Measurements from ENCODE around the gene UAP1L1. TPM values are rescaled to one million over a fixed set of nuclear protein-coding genes. Genes with fewer than 3 reads are reported as not detected.

Gene UAP1L1
- total and polyA plus RNA-seq, 4 donors: 3.5 to 8.1 (median 5.3) TPM

DNA sequence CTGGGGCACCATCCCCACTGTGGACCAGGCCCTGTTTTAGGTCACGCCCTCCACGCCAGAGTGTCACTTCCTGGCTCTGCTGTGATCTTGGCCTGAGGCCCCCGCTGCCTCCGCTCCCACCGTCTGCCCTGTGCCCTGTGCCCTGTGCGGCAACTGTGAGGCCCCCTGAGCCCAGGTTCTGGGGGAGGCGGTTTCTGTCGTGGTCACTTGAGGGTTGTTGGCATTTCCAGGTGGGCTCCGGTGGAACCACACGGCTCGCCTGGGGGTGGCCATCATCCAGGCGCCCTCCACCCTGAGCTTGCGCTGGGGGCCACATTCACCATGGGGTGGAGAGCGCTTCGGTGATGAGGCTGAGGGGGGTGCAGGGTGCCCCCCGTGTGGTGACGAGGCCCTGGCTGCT is 30.7 kb downstream of the UAP1L1 start:
- WGBS (ENCODE audit: insufficient coverage): 97% methylated on average over 17 of the region's 17 CpGs
- Histone ChIP-seq H3K9me3 (ENCODE audit: control insufficient read depth, insufficient read depth, low read length) (no peaks in the 10 kb centered on the region), H3K4me1 (ENCODE audit: control insufficient read depth, insufficient read depth, low read length) (no peaks in the 10 kb centered on the region), H3K27me3 (ENCODE audit: control insufficient read depth, insufficient read depth, low read length) (no peaks in the 10 kb centered on the region), H3K27ac (ENCODE audit: low read depth, low read length) (no peak overlapping the region), H3K4me3 (ENCODE audit: low read depth, low read length) (no peak overlapping the region), H3K36me3 (ENCODE audit: control insufficient read depth, insufficient read depth, low read length) (peaks cover 100% of the 10 kb centered on the region)
- DNase-seq (ENCODE audit: low read depth in 4 of 6, low spot score in 6 of 6): no peak

DNA sequence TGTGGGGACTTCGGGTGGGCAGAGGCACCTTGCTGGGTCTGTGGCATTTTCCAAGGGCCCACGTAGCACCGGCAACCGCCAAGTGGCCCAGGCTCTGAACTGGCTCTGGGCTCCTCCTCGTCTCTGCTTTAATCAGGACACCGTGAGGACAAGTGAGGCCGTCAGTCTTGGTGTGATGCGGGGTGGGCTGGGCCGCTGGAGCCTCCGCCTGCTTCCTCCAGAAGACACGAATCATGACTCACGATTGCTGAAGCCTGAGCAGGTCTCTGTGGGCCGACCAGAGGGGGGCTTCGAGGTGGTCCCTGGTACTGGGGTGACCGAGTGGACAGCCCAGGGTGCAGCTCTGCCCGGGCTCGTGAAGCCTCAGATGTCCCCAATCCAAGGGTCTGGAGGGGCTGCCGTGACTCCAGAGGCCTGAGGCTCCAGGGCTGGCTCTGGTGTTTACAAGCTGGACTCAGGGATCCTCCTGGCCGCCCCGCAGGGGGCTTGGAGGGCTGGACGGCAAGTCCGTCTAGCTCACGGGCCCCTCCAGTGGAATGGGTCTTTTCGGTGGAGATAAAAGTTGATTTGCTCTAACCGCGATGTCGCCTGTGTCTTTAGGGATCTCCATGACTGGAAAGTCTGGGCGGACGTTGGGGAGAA is 31.4 kb downstream of the UAP1L1 start:
- Histone ChIP-seq H3K36me3 (ENCODE audit: control insufficient read depth, insufficient read depth, low read length) (peaks cover 99% of the 10 kb centered on the region), H3K9me3 (ENCODE audit: control insufficient read depth, insufficient read depth, low read length) (no peaks in the 10 kb centered on the region), H3K27me3 (ENCODE audit: control insufficient read depth, insufficient read depth, low read length) (peaks cover 5% of the 10 kb centered on the region), H3K4me3 (ENCODE audit: low read depth, low read length) (no peak overlapping the region), H3K4me1 (ENCODE audit: control insufficient read depth, insufficient read depth, low read length) (no peaks in the 10 kb centered on the region), H3K27ac (ENCODE audit: low read depth, low read length) (no peak overlapping the region)
- DNase-seq (ENCODE audit: low read depth in 4 of 6, low spot score in 6 of 6): no peak
- 89% methylated on average over 29 of the region's 29 CpGs for WGBS (ENCODE audit: insufficient coverage)

- no peak overlapping the region for H3K4me3 ChIP-seq (ENCODE audit: low read depth, low read length)
- no peak for DNase-seq (ENCODE audit: low read depth in 4 of 6, low spot score in 6 of 6)
- no peaks in the 10 kb centered on the region for H3K4me1 ChIP-seq (ENCODE audit: control insufficient read depth, insufficient read depth, low read length)
- H3K27me3 ChIP-seq (ENCODE audit: control insufficient read depth, insufficient read depth, low read length): peaks cover 5% of the 10 kb centered on the region
- no peak overlapping the region for H3K27ac ChIP-seq (ENCODE audit: low read depth, low read length)
- WGBS (ENCODE audit: insufficient coverage): 85% methylated on average over 34 of the region's 34 CpGs
- H3K36me3 ChIP-seq (ENCODE audit: control insufficient read depth, insufficient read depth, low read length): peaks cover 91% of the 10 kb centered on the region
- no peaks in the 10 kb centered on the region for H3K9me3 ChIP-seq (ENCODE audit: control insufficient read depth, insufficient read depth, low read length)
These were observed 32.2 kb downstream of the UAP1L1 start for GRCh38 chr9:137109250-137110146.

DNA sequence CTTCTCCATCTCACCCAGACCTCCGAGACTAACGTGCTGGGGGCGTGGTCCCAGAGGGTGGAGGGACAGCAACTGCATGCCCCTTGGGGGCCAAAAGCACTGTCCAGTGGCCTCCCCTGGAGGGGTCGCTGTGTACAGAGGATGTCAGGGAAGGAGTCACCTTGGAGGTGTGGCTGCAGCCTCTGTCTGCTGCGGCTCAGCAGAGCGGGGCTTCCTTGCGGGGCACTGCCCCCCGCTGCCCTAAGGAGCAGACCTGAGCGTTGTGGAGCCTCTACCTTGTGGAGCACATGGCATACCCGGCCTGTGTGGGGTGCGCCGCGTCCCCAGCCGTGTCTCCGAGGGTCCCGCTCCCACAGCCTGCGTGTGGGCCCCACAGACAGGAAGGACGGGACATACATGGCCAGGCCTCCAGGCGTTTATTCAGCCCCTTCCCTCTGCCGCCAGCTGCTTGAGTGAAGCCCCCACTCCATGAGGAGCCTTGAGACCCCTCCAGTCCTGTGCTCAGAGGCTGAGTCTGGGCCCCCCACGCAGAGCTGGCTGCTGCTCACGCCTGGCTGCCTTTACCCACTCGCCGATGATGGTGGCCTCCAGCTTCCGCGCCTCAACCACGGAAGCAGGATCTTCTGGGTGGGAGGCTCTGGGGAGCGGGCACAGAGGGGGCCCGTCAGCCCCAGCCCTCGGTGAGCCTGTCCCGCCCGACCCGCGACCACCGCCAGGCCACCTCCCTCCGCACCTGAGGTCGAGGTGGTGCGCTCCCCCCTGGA is 33.0 kb downstream of the UAP1L1 start:
- H3K4me1 ChIP-seq (ENCODE audit: control insufficient read depth, insufficient read depth, low read length): peaks cover 6% of the 10 kb centered on the region
- WGBS (ENCODE audit: insufficient coverage): 90% methylated on average over 38 of the region's 38 CpGs
- no peaks in the 10 kb centered on the region for H3K9me3 ChIP-seq (ENCODE audit: control insufficient read depth, insufficient read depth, low read length)
- no peak for DNase-seq (ENCODE audit: low read depth in 4 of 6, low spot score in 6 of 6)
- H3K27me3 ChIP-seq (ENCODE audit: control insufficient read depth, insufficient read depth, low read length): peaks cover 9% of the 10 kb centered on the region
- H3K4me3 ChIP-seq (ENCODE audit: low read depth, low read length): no peak overlapping the region
- no peak overlapping the region for H3K27ac ChIP-seq (ENCODE audit: low read depth, low read length)
- H3K36me3 ChIP-seq (ENCODE audit: control insufficient read depth, insufficient read depth, low read length): peaks cover 83% of the 10 kb centered on the region

GRCh38 chr9:137110911-137111787 is 33.8 kb downstream of the UAP1L1 start:
- H3K27ac ChIP-seq (ENCODE audit: low read depth, low read length): no peak overlapping the region
- peaks cover 12% of the 10 kb centered on the region for H3K27me3 ChIP-seq (ENCODE audit: control insufficient read depth, insufficient read depth, low read length)
- DNase-seq (ENCODE audit: low read depth in 4 of 6, low spot score in 6 of 6): no peak
- H3K4me1 ChIP-seq (ENCODE audit: control insufficient read depth, insufficient read depth, low read length): peaks cover 14% of the 10 kb centered on the region
- peaks cover 74% of the 10 kb centered on the region for H3K36me3 ChIP-seq (ENCODE audit: control insufficient read depth, insufficient read depth, low read length)
- 89% methylated on average over 28 of the region's 28 CpGs for WGBS (ENCODE audit: insufficient coverage)
- H3K9me3 ChIP-seq (ENCODE audit: control insufficient read depth, insufficient read depth, low read length): no peaks in the 10 kb centered on the region
- H3K4me3 ChIP-seq (ENCODE audit: low read depth, low read length): no peak overlapping the region

DNA sequence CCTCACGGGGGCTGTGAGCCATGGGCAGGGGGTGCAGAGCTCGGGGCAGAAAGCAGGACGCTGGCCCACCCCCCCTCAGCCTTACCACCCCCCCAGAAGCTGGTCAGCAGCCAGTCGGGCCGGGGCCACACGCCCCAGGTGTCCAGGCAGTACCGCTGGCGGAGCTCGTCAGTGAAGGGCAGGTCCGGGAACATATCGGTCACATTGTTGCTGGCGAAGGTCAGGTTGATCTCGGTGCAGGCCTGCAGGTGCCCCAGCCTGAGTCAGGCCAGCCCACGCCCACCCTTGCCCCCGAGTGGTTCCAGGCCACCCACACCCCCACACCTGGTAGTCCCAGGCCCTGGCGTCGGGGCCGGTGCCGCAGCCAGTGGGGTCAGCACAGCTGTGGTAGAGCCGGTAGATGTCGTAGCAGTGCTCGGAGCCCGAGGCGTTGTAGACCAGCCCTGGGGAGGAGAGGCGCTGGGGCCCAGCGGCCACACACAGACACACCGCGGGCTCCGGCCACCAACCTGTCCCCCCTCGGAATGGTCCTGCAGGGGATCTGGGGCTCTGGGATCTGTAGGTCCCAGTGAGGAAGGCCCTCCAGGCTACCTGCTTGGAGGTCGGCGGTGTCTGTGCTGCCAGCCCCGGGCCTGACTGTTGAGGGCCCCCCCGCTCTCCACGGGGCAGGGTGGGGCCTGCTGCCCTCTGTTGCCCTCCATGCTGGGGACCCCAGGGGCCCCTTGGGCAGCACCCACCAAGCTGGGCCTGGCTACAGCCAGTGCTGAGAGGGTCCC is 34.7 kb downstream of the UAP1L1 start:
- Histone ChIP-seq H3K4me1 (ENCODE audit: control insufficient read depth, insufficient read depth, low read length) (peaks cover 16% of the 10 kb centered on the region), H3K36me3 (ENCODE audit: control insufficient read depth, insufficient read depth, low read length) (peaks cover 66% of the 10 kb centered on the region), H3K4me3 (ENCODE audit: low read depth, low read length) (no peak overlapping the region), H3K27ac (ENCODE audit: low read depth, low read length) (no peak overlapping the region), H3K27me3 (ENCODE audit: control insufficient read depth, insufficient read depth, low read length) (peaks cover 12% of the 10 kb centered on the region), H3K9me3 (ENCODE audit: control insufficient read depth, insufficient read depth, low read length) (no peaks in the 10 kb centered on the region)
- DNase-seq (ENCODE audit: low read depth in 4 of 6, low spot score in 6 of 6): no peak
- WGBS (ENCODE audit: insufficient coverage): 87% methylated on average over 29 of the region's 35 CpGs

- Histone ChIP-seq H3K4me1 (ENCODE audit: control insufficient read depth, insufficient read depth, low read length) (peaks cover 22% of the 10 kb centered on the region), H3K4me3 (ENCODE audit: low read depth, low read length) (no peak overlapping the region), H3K27ac (ENCODE audit: low read depth, low read length) (no peak overlapping the region), H3K36me3 (ENCODE audit: control insufficient read depth, insufficient read depth, low read length) (peaks cover 62% of the 10 kb centered on the region), H3K27me3 (ENCODE audit: control insufficient read depth, insufficient read depth, low read length) (peaks cover 12% of the 10 kb centered on the region), H3K9me3 (ENCODE audit: control insufficient read depth, insufficient read depth, low read length) (no peaks in the 10 kb centered on the region)
- DNase-seq (ENCODE audit: low read depth in 4 of 6, low spot score in 6 of 6): no peak
- 85% methylated on average over 42 of the region's 42 CpGs for WGBS (ENCODE audit: insufficient coverage)
These were observed 35.5 kb downstream of the UAP1L1 start for GRCh38 chr9:137112564-137113384.

Data from spinal cord (tissue), 10 donors.